ENCODE data around the gene ABCB8.

DNA sequence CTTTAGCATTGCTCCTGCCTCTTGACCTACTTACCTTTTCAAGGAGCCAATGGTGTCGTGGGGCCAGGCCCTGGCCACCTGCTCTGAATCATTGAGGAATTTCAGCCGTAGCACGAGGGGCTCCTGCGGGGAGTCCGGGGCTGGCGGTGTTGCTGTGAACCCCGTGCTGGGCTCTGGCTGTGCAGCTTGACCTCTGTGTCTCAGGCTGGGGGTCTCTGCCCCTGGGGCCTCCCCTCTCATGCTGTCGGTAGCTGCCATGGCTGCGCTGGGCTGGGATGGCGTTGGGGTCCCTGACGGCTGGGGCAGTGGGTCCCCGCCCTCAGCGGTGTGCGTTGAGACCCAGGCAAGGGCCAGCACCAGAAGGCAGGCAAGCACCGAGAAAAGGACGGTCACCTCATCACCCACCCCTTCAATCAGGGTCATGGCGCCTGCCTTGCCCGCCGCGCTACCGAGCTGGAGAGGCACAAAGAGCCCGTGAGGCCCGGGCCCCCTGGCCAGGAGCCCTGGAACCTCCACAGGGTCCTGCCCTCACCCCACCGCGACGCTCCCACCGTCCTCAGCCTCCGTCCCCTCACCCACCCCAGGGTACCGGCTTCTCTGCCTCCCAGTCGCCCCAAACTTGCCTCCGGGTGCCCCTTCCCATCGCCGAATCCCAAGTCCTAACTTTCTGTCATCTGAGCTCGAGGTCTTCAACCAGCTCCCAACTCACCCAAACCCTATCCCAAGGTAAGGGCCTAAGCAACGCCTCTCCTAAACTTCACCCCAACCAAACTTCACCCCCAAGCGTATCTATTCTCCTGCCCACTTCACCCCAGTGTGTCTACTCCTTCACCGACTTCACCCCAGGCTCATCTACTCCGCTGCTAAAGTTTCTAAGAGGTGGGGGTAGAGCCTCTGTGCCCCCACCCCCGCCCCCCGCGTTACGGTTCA lies 54.2 kb downstream of the ABCB8 start:
- TF ChIP-seq, protein P1, sequence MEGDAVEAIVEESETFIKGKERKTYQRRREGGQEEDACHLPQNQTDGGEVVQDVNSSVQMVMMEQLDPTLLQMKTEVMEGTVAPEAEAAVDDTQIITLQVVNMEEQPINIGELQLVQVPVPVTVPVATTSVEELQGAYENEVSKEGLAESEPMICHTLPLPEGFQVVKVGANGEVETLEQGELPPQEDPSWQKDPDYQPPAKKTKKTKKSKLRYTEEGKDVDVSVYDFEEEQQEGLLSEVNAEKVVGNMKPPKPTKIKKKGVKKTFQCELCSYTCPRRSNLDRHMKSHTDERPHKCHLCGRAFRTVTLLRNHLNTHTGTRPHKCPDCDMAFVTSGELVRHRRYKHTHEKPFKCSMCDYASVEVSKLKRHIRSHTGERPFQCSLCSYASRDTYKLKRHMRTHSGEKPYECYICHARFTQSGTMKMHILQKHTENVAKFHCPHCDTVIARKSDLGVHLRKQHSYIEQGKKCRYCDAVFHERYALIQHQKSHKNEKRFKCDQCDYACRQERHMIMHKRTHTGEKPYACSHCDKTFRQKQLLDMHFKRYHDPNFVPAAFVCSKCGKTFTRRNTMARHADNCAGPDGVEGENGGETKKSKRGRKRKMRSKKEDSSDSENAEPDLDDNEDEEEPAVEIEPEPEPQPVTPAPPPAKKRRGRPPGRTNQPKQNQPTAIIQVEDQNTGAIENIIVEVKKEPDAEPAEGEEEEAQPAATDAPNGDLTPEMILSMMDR (conservative IDR thresholded peaks at IDR 0.05; ENCODE audit: low read length) = no peak
- no peak for TF ChIP-seq EZH2phosphoT487 (IDR thresholded peaks at IDR 0.05; ENCODE audit: borderline replicate concordance)
